K562 treated with DMSO at 1 percent for 48 hours (cell line): ENCODE data around the gene ZFYVE9. TPM values are rescaled to one million over a fixed set of nuclear protein-coding genes. Genes with fewer than 3 reads are reported as not detected.

Experiments used
- total RNA-seq: library from RNA; unstranded; fragments of 300-600 nt; gene quantifications from 2 replicates; pipeline ENCODE4 v1.2.3, GENCODE V29; 2022; ENCODE audit warnings: low replicate concordance; ENCODE audit errors: extremely low read depth

The ZFYVE9 gene, protein sequence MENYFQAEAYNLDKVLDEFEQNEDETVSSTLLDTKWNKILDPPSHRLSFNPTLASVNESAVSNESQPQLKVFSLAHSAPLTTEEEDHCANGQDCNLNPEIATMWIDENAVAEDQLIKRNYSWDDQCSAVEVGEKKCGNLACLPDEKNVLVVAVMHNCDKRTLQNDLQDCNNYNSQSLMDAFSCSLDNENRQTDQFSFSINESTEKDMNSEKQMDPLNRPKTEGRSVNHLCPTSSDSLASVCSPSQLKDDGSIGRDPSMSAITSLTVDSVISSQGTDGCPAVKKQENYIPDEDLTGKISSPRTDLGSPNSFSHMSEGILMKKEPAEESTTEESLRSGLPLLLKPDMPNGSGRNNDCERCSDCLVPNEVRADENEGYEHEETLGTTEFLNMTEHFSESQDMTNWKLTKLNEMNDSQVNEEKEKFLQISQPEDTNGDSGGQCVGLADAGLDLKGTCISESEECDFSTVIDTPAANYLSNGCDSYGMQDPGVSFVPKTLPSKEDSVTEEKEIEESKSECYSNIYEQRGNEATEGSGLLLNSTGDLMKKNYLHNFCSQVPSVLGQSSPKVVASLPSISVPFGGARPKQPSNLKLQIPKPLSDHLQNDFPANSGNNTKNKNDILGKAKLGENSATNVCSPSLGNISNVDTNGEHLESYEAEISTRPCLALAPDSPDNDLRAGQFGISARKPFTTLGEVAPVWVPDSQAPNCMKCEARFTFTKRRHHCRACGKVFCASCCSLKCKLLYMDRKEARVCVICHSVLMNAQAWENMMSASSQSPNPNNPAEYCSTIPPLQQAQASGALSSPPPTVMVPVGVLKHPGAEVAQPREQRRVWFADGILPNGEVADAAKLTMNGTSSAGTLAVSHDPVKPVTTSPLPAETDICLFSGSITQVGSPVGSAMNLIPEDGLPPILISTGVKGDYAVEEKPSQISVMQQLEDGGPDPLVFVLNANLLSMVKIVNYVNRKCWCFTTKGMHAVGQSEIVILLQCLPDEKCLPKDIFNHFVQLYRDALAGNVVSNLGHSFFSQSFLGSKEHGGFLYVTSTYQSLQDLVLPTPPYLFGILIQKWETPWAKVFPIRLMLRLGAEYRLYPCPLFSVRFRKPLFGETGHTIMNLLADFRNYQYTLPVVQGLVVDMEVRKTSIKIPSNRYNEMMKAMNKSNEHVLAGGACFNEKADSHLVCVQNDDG (N-terminal part only)
- not detected in 2 replicates for total RNA-seq

GRCh38 chr1:52141513-52142219 is at the start of gene ZFYVE9:
ZFYVE9 (plus strand) TSS chr1:52142089; CDS start chr1:52233207, 91,118 bp downstream.

GRCh38 chr1:52365746-52366516 is 224.0 kb downstream of the ZFYVE9 start, which contains the start of gene CC2D1B:
CC2D1B (minus strand) TSS chr1:52366205; CDS start chr1:52364620, 1,585 bp downstream.

Other genes with a start within 250 kb of the ZFYVE9 start
- not detected in 2 replicates for gene RAB3B, start 151.4 kb upstream of the ZFYVE9 start, total RNA-seq
- not detected in 2 replicates for gene KTI12, start 108.3 kb upstream of the ZFYVE9 start, total RNA-seq
- gene TXNDC12, start 86.9 kb upstream of the ZFYVE9 start, total RNA-seq, result not detected in 2 replicates
- gene BTF3L4, start 85.8 kb upstream of the ZFYVE9 start, total RNA-seq, result not detected in 2 replicates
- not detected in 2 replicates for gene CC2D1B, start 224.1 kb downstream of the ZFYVE9 start, total RNA-seq